Glutamatergic neuron (in vitro differentiated cells): ENCODE results near the gene MAMDC2. TPM values are rescaled to one million over a fixed set of nuclear protein-coding genes. Genes with fewer than 3 reads are reported as not detected.

Source experiments
- DNase-seq: peaks from one replicate; pipeline ENCODE4 v3.0.0; 2022
- H3K27ac Mint-ChIP-seq: one replicate; pipeline ENCODE4 v1.8.0; 2020; ENCODE audit warnings: mild to moderate bottlenecking, mixed read lengths, inconsistent platforms; ENCODE audit not compliant: unreplicated experiment
- H3K27me3 Mint-ChIP-seq: one replicate; pipeline ENCODE4 v1.8.0; 2020; ENCODE audit warnings: mild to moderate bottlenecking, moderate library complexity, mixed read lengths, inconsistent platforms; ENCODE audit not compliant: unreplicated experiment
- H3K36me3 Mint-ChIP-seq: one replicate; pipeline ENCODE4 v1.8.0; 2020; ENCODE audit warnings: mild to moderate bottlenecking, mixed read lengths, inconsistent platforms; ENCODE audit not compliant: unreplicated experiment
- H3K4me1 Mint-ChIP-seq: one replicate; pipeline ENCODE4 v1.8.0; 2020; ENCODE audit warnings: mild to moderate bottlenecking, low read depth, mixed read lengths, inconsistent platforms; ENCODE audit not compliant: unreplicated experiment
- H3K4me3 Mint-ChIP-seq: one replicate; pipeline ENCODE4 v1.8.0; 2020; ENCODE audit warnings: mild to moderate bottlenecking, mixed read lengths, inconsistent platforms; ENCODE audit not compliant: unreplicated experiment
- H3K9me3 Mint-ChIP-seq: one replicate; pipeline ENCODE4 v1.8.0; 2020; ENCODE audit warnings: mild to moderate bottlenecking, moderate library complexity, mixed read lengths, inconsistent platforms; ENCODE audit not compliant: unreplicated experiment
- total RNA-seq: library from RNA; stranded (reverse); fragmentation: NEBNext Ultra II Directional; extraction: Animal tissue kit (Norgen Biotek cat#: 25700); gene quantifications from one replicate; pipeline ENCODE4 v1.2.1, GENCODE V29; 2021; ENCODE audit not compliant: unreplicated experiment
- TF ChIP-seq, protein P1 (sequence below): fragments of 200-600 bp; sonication (generic); IDR thresholded peaks from one replicate; pipeline ENCODE4 v1.5.0; 2021; ENCODE audit not compliant: partially characterized antibody, unreplicated experiment

The MAMDC2 gene
- total RNA-seq, 1 donor from 2014 or later = 0.22 TPM

DNA sequence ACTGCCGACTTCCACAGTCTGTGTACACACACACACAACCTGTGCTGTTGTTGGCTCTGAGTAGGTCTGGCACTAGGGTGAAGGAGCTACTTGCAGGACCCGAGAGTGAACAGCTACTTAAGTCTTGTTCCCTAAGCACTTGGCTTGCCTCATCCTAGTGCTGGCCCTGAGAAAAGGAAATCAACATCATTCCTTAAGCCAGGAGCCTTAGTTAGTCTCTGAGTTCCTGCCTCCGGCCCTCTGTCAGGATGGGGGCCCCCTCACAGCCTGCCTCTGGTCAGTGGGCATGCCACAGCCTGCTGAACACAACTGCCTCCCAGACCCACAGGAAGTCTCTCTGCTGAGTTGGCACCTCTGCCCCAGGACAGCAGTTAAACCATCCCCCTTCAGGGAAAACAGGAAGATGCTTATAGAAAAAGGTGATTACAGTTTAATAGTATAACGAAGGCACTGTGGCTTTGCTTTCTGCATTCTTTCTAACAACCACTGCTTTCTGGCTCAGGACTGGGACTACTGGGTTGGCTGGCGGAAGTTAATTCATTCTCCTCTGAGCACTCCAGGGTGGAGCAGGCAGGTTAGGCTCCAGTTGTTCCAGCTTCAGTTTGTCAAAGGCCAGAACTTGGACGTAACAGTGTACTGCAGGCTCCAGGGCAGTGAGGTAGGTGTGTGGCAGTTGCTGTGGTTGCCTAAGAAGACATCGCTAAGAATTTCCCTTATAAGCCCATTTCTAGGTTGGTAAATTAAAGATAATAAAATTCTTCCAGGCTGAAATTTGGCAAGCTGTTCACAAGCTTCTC, 2.8 kb downstream of the MAMDC2 start:
- no peak overlapping the region for H3K27ac Mint-ChIP-seq
- peaks cover 27% of the 10 kb centered on the region for H3K27me3 Mint-ChIP-seq
- H3K4me3 Mint-ChIP-seq = no peak overlapping the region
- peaks cover 3% of the 10 kb centered on the region for H3K9me3 Mint-ChIP-seq
- peaks cover 14% of the 10 kb centered on the region for H3K4me1 Mint-ChIP-seq
- TF ChIP-seq, protein P1, sequence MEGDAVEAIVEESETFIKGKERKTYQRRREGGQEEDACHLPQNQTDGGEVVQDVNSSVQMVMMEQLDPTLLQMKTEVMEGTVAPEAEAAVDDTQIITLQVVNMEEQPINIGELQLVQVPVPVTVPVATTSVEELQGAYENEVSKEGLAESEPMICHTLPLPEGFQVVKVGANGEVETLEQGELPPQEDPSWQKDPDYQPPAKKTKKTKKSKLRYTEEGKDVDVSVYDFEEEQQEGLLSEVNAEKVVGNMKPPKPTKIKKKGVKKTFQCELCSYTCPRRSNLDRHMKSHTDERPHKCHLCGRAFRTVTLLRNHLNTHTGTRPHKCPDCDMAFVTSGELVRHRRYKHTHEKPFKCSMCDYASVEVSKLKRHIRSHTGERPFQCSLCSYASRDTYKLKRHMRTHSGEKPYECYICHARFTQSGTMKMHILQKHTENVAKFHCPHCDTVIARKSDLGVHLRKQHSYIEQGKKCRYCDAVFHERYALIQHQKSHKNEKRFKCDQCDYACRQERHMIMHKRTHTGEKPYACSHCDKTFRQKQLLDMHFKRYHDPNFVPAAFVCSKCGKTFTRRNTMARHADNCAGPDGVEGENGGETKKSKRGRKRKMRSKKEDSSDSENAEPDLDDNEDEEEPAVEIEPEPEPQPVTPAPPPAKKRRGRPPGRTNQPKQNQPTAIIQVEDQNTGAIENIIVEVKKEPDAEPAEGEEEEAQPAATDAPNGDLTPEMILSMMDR = no peak
- no peaks in the 10 kb centered on the region for H3K36me3 Mint-ChIP-seq
- DNase-seq = no peak

- no peak for DNase-seq
- Mint-ChIP-seq H3K27ac (no peak overlapping the region), H3K36me3 (no peaks in the 10 kb centered on the region), H3K4me1 (peaks cover 8% of the 10 kb centered on the region), H3K9me3 (peaks cover 2% of the 10 kb centered on the region), H3K27me3 (peaks cover 13% of the 10 kb centered on the region), H3K4me3 (no peak overlapping the region)
- TF ChIP-seq, protein P1 = no peak
Observed at GRCh38 chr9:70049236-70049635, 5.6 kb downstream of the MAMDC2 start.

- Mint-ChIP-seq H3K4me1 (peaks cover 5% of the 10 kb centered on the region), H3K27ac (no peak overlapping the region), H3K27me3 (peaks cover 8% of the 10 kb centered on the region)
Observed at GRCh38 chr9:70049672-70050271, 6.1 kb downstream of the MAMDC2 start.

GRCh38 chr9:70052768-70053167, 9.1 kb downstream of the MAMDC2 start:
- TF ChIP-seq, protein P1 = no peak
- H3K27me3 Mint-ChIP-seq = no peaks in the 10 kb centered on the region

More at GRCh38 chr9:70049672-70050271, 6.1 kb downstream of the MAMDC2 start:
- Mint-ChIP-seq H3K36me3 (no peaks in the 10 kb centered on the region), H3K4me3 (no peak overlapping the region), H3K9me3 (peaks cover 2% of the 10 kb centered on the region)
- TF ChIP-seq, protein P1 = no peak
- no peak for DNase-seq

GRCh38 chr9:70053864-70054263, 10.2 kb downstream of the MAMDC2 start:
- Mint-ChIP-seq H3K27me3 (no peaks in the 10 kb centered on the region), H3K27ac (no peak overlapping the region), H3K9me3 (peaks cover 2% of the 10 kb centered on the region)

More at GRCh38 chr9:70052768-70053167, 9.1 kb downstream of the MAMDC2 start:
- no peak overlapping the region for H3K4me3 Mint-ChIP-seq
- H3K27ac Mint-ChIP-seq = no peak overlapping the region
- no peaks in the 10 kb centered on the region for H3K4me1 Mint-ChIP-seq
- no peaks in the 10 kb centered on the region for H3K36me3 Mint-ChIP-seq
- peaks cover 2% of the 10 kb centered on the region for H3K9me3 Mint-ChIP-seq
- no peak for DNase-seq

More at GRCh38 chr9:70053864-70054263, 10.2 kb downstream of the MAMDC2 start:
- H3K36me3 Mint-ChIP-seq = no peaks in the 10 kb centered on the region
- no peak for DNase-seq
- H3K4me3 Mint-ChIP-seq = no peak overlapping the region
- H3K4me1 Mint-ChIP-seq = no peaks in the 10 kb centered on the region
- TF ChIP-seq, protein P1 = no peak
